IPS DF 4.7 (cell line): Measurements from ENCODE around the gene FASTK.

Experiments used
- DNase-seq: peaks from one replicate; pipeline ENCODE4 v3.0.0-alpha.2; 2013; ENCODE audit warnings: low spot score; ENCODE audit errors: extremely low read depth

Gene FASTK

DNA sequence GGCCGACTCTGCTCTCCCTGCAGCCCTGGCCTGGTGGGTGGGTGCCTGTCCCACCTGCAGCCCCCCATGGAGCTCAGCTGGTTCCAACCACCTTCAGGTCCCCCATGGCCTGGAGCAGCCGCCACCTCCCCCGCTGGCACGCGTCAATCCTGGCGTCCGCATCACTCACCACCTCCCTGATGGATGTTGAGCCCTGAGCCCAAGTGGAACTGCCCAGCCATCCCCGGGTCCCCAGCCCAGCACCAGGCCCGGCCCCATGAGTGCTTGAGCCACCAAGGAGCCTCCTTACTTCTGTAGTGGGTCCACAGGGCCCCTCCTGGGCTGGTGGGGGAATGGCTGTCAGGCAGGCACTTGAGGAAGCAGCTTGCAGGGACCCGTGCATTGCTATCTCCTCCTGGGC, 20.3 kb upstream of the FASTK start:
- no peak for DNase-seq

DNA sequence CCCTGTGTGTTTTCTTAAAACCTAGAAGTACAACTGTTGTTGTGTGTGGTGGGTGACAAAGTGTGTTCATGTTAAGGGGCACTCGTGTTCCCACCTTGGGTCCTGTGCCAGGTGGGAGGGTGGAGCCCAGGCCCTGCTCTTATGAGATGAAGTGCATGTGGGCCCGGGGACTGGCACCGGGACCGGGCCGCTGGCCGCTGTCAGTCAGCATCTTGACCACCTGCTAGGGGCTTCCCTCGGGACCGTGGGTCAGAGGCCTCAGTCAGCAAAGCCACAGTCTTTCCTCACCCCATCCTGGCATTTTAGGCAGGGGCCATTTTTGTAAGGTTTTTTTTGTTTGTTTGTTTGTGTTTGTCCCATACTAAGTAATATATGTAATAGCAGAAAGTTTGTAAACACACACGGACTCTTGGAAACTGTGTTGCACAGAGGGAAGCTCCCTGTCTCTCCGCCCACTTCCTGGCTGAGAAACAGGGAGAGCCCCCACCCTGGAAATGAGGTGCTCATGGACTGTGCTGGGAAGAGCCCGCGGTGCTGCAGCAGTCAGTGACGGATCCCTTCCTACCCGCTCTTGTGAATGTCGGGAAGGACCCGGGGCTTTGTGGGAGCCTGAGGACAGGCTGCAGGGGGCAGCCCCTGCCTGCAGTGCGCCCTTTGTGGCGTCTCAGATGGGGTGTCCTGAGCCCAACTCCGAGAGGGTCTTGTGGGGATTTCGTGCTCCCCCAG, 19.0 kb upstream of the FASTK start:
- DNase-seq: no peak

DNA sequence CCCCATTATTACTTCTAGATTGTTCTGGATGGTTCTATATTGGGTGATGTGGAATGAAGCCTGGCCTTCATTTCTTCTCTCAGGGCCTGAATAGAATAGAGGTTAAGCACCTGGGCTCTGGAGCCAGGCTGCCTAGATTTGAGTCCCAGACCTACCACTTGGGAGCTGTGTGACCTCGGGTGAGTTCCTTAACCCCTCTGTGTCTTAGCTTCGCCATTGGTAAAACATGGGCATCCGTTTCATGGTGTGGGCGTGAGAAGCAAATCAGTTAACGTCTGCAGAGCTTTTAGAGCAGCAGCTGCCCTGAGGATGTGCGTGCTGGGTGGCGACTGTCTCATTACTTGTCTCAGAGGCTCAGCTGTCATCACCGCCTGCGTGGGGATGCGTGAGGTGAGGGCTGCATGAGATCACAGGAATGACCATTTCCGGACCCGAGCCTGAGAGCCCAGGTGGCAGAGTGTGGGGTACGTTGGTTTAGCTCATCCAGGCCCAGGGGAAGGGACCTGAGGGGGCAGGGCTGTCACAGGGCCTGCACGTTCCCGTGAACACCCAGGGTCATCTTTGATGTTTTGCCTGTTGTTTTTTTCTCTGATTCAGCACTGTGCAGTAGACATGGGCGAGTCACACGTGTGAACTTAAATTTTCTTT, 15.3 kb upstream of the FASTK start:
- no peak for DNase-seq

DNA sequence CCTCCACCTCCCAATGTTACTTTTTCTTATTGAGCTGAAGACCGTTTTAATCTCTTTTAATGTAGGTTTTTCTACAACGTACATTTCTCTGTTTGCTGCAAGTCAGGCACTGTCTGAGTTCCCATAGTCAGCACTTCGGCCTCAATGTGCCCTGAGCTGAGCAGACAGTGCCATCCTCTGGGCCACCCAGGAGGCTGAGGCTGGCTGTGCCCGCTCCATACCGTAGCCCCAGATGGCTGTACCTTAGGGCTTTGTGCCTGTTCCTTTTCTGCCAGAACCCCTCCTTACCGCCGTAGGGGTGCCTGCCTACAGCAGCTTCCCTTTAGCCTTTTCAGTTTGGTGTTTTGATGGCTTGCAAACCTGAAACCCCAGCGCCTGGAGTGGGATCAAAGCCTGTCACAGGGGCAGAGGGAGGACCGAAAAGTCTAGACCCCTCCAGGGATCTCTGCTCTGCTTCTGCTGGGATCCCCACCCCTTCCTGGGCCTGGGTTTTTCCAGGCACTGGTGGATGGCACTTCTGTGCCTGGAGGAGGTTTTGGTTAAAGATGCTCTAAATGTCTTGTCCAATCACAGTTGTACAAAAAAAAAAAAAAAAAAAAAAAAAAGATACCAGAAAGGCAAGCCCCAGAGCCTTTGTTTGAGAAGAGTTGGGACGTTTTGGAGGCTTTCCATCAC, 14.7 kb upstream of the FASTK start:
- DNase-seq: no peak

DNA sequence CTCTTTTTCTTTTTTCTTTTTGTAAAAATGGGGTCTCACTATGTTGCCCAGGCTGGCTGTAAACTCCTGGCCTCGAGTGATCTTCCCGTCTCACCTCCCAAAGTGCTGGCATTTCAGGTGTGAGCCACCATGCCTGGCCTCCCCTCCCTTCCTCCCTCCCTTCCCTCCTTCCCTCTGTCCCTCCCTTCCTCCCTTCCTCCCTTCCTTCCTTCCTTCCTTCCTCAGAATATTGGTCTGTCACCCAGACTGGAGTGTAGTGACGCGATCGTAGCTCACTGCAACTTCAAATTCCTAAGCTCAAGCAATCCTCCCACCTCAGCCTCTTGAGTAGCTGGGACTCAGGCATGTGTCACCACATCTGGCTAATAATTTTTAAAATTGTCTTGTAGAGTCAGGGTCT, 14.1 kb upstream of the FASTK start:
- no peak for DNase-seq

DNA sequence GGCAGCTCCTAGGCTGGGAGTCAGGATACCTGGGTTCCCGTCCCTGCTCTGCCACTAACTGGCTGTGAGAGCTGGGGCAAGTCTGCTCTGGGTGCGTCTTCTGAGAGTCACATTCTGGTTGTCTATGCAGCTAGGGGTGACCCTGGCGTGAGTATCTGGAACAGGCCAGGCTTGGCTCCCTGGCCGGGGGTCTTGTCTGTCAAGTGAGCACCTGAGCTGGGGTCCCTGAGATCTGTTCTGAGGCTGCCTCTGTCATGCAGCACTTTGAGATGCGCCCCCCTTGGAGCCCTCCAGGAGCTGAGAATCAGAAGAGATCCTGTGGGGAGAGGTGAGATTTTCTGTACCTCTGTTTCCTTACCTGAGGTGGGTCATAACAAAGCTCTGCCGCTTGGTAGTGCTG, 13.1 kb upstream of the FASTK start:
- DNase-seq: no peak

DNA sequence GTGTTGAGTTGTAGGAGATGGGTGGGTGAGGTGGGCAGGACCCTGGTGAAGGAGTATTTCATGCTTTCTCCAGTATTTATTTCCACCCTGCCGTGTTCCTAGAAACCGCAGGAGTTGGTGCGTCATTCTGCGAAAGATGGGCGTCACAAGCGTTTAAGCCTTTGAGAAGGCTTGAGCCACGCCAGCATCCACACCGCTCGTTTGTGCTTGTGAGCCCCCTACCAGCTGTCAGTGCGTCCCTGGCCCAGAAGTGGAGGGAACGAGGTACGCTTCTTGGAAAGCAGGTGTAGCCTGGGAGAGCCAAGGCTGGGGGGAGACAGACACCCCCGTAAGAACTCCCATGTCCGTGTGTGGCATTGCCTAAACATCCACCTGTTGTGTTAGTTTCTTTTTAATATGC, 11.4 kb upstream of the FASTK start:
- no peak for DNase-seq

DNA sequence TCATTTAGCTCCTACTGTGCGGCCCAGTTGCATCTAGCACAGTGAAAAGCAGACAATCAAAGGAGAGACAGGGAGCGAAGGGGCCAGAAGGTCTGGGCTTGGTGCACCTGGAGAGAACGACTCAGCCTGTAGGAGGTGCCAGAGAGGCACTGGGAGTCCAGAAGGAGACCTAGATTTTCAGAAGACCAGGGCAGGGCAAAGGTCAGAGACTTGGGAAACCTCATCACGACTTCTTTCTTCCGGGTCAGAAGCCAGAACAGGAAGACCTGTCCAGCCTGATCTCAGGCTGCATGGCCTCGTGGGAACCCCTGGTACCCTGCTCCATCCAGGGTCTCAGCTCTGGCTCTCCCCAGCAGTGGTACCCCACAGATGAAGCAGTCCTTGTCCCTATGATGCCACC, 10.8 kb upstream of the FASTK start:
- no peak for DNase-seq

DNA sequence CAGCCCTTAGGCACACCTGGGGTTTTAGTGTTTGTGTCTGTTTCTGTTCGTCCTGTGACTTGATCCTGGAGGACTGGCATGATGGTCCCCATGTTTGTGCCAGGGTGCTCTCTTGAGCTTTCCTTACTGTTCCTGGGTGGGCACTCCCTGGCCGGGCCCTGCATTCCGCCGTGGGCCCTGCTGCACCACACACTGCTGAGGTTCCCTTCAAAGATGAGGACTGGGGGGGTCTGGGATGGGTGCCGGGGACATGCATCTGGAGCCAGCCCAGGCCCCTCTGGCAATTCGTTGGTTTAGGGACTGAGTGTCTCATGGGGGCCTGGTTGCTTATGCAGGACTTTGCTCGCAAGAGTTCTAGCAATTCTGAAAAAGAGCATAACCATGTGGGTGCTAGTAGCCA, 10.4 kb upstream of the FASTK start:
- DNase-seq: no peak

DNA sequence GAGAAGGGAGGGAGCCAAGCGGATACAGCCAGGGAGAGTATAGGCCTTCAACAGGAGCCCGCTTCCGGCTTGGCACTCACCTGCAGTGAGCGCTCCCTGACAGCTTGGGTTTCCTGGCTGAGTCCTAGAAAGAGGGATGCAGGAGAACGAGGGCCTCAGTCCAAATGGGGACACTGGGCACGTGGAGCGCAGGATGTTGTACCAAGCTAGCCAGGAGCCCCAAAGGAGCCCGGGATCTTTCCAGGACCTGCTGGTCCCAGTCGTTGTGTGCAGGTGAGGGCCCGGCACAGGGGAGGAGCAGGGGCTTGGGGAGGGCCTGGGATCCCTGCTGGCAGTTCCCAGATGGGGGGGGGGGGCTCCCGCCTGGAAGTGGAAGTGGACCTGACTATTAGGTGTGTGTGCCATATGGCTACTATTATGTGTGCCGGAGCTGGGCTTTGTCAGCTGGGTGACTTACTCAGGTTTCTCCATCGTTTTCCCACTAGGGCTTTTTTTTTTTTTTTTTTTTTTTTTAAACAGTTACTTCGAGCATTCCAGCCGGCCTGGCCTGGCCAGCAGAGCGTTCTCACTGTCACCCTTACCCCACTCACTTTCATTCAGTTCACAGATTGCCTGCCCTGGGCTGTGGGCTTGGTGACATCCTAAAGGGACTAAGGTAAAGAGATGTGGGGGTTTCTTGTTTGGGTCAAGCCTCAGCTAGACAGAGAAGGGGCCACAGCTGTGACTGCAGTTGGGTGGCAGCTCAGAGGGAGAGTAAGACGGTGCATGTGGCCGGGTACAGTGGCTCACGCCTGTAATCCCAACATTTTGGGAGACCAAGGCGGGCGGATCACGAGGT, 9.5 kb upstream of the FASTK start:
- DNase-seq: no peak

DNA sequence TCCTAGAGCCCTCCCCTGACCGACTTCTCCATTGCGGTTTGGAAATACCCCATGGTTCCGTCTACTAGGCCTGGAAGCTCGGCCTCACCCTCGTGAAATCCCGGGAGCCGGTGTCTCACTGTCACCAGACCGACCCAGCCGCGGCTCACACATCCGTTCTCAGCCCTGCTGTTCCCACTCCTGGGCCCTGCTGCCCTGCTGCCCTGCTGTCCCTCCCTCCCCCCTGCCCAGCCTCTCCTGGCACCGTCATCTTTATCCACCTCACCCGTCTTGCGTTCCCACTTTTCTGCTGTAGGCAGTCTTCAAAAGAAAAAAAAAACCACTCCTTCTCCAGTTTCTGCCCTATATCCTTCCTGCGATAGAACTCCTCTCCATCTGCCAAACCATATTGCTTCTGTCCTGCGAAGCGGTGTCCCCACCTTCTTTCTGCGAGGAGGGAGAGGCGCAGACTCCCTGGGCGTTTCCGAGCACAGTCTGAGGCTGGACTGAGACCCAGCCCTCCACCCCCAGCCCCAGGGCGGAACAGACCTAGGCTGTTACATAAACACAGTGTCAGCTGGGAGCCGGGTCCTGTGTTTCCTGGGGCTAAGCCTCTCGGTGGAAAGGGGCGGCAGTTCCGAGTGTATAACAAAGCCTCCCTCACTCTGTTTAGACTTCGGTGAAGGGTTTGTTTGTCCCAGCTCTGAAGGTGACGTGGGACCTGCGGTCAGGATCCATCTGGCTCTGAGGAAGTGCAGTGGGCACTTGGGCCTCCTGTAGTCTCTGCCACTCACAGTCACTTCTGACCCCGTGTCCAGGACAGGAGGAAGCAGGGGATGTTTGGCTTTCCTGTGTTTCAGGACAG, 8.5 kb upstream of the FASTK start:
- DNase-seq: no peak

DNA sequence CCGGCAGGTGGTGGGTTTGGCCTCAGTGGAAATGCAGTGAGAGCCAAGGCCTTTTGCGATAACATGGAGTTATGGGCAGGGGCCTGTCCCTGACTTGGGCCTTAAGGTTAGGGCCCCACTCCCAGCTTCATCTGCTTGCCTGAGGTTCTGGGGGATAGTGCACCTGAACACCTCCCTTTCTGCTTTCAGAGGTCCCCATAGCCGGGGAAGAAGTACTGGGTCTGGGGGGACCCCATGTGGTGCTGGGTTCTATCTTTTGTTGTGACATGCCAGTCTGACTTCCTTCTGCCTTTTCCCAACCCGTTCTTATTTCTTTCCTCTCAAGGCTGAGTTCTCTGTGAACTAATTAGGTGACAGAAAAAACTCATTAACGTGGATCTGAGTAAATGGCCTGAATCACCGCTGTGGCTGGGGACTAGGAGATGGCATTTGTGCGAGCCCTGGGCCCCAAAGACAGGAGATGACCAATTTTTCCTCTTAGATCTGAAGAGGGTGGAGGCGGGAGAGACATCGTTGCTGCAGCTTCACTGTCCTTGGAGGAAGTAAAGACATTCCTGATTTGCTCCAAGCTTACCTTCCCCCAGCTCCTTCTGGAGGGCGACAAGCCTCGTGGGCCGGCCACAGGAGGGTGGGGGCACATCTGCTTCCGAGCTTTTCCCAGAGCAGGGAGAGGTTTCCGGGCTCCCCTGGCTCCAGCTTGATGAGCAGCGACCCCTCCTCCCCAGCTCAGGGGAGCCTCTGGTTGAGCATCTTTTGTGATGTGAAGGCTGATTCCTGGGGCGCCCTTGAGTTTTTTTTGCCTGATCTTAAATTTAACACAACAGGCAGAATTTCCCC, 7.6 kb upstream of the FASTK start:
- no peak for DNase-seq

DNA sequence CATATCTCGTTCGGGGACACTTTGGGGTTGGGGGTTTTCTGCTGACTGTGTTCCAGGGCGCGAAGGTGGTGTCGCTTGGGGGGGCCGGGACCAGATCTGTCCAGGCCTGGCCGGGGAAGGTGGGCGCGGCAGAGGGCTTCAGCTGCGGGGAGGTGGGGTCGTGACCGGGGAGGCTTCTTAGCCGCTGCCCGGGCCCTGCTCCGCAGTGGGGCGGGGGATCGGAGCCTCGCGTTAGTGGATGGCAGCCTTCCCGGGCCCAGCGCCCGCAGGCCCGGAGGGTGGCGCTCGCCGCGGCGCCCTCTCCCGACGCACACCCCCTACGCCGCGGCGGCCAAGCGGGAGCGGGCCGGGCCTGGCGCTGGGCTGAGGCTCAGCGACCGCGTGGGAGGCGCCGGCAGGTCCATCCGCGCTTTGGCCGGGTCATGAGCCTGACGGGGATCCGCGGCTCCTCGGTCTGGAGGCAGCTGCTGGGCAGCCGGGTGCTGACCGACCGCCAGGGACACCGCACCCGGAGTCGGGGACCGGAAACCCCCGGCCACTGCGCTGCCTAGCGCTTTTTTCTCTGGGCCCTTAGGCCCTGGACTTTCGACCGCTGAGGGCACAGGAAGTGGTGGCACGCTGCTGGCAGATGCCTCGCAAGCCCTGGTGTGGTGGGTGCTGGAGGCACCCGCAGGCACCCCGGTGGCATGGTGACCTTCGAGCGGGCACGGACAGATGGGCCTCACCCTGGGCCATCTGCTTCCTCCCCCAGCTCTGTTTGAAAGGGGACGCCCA, 6.8 kb upstream of the FASTK start:
- no peak for DNase-seq

DNA sequence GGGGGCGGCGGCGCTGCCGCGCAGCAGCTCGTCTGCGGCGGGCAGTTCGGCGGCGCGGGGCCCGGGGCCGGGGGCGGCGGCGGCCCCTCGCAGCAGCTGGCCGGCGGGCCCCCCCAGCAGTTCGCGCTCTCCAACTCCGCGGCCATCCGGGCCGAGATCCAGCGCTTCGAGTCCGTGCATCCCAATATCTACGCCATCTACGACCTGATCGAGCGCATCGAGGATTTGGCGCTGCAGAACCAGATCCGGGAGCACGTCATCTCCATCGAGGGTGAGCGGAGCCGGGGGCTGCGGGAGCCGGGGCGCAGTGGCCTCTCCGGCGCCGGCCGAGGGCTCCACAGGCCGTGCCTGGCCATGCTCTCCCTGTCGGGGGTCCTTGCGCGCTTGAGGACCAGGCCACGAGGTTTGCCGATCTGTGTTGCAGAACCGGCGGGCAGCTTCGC, 6.2 kb upstream of the FASTK start:
- no peak for DNase-seq

DNA sequence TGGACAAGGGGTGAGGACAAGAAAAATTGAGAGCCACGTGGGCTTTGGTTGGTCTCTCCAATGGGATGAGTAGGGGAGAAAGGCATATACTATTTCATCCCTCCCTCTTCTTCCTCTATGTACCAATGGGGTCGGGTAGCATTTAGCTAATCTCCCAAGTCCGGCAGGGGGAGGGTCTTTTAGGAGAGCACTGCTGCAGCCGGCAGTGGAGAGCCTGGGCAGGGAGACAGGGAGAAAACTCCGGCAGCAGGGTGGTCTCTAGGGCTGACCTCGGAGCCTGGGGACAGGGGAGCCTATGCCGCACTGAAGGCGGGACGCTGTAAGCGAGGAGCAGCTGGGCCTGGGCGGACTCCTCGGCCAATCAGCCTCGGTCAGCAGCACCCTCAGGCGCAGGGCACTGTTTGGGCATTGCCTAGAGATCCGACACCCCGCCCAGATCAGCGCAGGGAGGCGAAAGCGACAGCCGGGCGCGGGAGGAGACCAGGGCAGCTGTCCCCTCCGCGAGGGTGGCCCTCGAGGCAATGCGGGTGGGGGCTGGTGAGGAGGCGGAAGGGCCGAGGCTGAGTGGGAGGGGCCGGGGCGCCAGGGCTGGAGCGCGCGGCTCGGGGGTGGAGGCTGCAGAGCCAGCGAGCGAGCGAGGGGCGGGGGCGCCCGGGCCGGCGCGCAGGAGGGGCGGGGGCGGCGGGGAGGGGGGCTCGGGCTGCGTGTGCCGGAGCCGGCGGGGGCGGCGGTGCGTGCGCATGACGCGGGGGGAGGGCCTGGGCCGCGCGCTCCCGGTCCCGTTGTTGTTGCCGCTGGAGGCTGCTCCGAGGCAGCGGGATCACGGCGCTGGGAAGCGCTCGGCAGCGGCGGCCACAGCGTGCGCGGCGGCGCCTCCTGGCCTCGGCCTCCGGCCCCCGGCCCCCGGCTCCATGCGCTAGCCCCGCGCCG, 5.3 kb upstream of the FASTK start, which contains the start of gene AGAP3:
AGAP3 (plus strand) TSS at position 785 of the 930 bp plus-strand sequence. CDS start 267 bp downstream, outside the sequence.
- DNase-seq: no peak

DNA sequence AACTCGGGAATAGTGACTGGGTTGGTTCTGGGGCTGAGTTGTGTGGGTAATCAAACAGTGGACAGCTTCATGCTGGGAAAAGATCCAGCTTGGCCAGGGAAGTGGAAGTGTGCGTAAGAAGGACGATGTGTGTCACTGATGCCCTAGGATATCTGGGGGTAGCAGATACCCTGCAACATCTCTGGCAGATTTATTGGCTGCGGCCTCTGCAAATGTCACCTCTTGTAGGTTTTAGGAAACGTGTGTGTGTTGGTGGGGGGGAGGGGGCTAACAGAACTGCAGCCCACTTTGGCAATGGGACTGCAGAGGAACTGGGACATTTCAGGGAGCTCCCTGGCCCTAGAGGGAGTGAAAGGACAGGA, 4.7 kb upstream of the FASTK start:
- no peak for DNase-seq

DNA sequence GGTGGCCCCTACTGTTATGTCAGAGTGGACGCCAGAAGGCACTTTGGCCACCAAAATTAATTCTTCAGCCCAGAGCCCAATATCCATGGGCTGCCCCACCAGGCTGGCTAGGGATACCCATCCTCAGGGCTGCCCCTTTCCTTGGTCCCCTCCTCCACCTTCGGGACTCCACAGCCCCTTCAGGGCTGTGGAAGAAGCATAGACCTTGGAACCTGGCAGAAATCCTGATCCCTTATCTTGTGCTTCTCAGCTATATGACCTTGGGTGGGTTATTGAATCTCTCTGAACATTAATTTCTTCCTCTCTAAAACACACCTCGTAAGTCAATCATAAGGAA, 3.2 kb upstream of the FASTK start:
- DNase-seq: no peak
